Spleen (tissue), 7 donors: ENCODE measurements around the gene TSNAXIP1.

Source experiments
- POLR2A ChIP-seq, 3 donors: fragments of 450-650 bp; IDR thresholded peaks; one replicate each; pipeline ENCODE4 v1.5.1; 2017; ENCODE audit warnings: antibody characterized with exemption in 3 of 3, mild to moderate bottlenecking in 1 of 3
- POLR2AphosphoS5 ChIP-seq, 3 donors: sonication (generic); formaldehyde crosslinking; IDR thresholded peaks; one replicate each; pipeline ENCODE4 v1.5.1; 2017; ENCODE audit warnings: antibody characterized with exemption in 3 of 3
- TF ChIP-seq, protein P1 (sequence below), 11 experiments: fragments of 200-600 bp in 7 of 11; fragments of 450-650 bp in 4 of 11; sonication (generic) in 4 of 11; IDR thresholded peaks in 8 of 11; conservative IDR thresholded peaks in 3 of 11; 1 replicate in 7 of 11; 2 replicates in 4 of 11; pipeline versions ENCODE4 v1.4.0 to v1.8.0; 2016 to 2021; ENCODE audit warnings: antibody characterized with exemption in 11 of 11, inconsistent platforms in 4 of 11, mild to moderate bottlenecking in 1 of 11
- donor health status: DM: no; HTN: no; CAD: no; lungs with moderate emphysema.
- donor health status: DM: no; HTN: no; CAD: no.
- donor health status: DM: no; HTN: no; CAD: no.

DNA sequence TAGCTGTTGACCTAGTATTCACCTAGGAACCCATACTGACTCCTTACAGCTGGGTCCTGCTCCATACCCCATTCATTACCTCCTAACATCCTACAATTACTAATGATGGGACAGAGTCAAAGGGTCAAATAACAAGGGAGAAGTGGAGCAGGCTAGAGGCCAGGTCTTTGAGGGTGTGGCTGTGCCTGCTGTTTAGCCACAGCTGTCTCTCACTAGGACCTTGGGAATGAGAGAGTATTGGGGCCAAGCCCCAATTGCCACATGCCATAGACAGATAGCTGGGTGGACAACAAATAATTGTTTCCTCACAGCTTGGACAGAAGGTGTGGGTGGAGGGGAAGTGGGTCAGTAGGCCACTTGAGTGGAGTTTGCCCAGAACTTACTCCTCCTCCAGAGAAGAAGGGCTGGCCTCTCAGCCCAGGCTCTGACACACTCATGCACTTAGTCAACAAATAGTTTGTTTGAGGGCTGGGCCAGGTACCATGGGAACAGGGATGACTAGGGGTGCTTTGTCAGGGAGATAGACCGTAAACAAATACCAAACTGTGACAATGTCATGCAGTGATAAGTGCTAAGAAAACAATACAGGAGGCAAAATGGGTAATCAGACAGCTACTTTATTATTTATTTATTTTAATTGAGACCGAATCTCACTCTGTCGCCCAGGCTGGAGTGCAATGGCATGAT is 51.0 kb downstream of the TSNAXIP1 start:
- no peak for TF ChIP-seq POLR2A (IDR thresholded peaks at IDR 0.05)
- TF ChIP-seq, protein P1, sequence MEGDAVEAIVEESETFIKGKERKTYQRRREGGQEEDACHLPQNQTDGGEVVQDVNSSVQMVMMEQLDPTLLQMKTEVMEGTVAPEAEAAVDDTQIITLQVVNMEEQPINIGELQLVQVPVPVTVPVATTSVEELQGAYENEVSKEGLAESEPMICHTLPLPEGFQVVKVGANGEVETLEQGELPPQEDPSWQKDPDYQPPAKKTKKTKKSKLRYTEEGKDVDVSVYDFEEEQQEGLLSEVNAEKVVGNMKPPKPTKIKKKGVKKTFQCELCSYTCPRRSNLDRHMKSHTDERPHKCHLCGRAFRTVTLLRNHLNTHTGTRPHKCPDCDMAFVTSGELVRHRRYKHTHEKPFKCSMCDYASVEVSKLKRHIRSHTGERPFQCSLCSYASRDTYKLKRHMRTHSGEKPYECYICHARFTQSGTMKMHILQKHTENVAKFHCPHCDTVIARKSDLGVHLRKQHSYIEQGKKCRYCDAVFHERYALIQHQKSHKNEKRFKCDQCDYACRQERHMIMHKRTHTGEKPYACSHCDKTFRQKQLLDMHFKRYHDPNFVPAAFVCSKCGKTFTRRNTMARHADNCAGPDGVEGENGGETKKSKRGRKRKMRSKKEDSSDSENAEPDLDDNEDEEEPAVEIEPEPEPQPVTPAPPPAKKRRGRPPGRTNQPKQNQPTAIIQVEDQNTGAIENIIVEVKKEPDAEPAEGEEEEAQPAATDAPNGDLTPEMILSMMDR (IDR thresholded peaks at IDR 0.05 in 8 of 11, conservative IDR thresholded peaks at IDR 0.05 in 3 of 11): no peak
- no peak for TF ChIP-seq POLR2AphosphoS5 (IDR thresholded peaks at IDR 0.05)
